DMS53 treated with DMSO at 0.1 percent for 48 hours (cell line): ENCODE results near the gene SMARCC1.

ENCODE experiments used
- DNase-seq: peaks from one replicate; lab custom pipeline; 2025; ENCODE audit not compliant: unreplicated experiment; lab: John Stamatoyannopoulos, UW

Gene SMARCC1

DNA sequence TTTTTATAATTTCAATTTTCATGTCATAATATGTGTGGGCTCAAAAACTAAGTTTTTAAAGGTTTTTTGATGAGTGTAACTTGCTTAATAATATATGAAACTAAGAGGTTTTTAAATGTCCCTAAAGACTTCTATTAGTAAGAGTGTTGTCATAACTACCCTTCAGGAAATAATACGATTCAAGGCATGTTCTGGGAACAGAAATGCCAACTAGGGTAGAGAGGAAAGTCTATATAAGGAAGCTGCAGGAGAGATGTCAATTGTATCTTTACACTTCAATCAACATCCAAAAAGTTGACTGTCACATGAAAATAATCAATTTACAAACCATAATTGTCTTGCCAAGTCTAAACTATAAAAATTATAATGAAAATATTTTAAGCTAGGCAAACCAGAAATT is 76.3 kb downstream of the SMARCC1 start:
- DNase-seq = no peak

DNA sequence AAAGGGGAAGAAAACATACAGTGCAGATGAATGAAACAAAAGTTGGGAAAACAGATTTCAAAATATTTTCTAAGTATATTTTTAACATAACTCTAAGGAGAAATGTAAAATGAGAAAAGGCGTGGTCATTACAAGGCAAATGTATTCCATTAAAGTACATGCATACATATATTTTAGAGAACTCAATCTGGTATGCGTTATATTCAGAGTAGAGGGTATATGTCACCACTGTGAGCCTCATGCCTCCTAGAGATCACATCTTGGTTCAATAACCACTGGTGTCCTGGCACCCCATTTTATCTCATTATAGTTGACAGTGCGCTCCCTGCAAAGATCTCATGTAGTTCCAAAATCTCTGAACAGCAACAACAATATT is 77.5 kb downstream of the SMARCC1 start:
- DNase-seq = no peak

DNA sequence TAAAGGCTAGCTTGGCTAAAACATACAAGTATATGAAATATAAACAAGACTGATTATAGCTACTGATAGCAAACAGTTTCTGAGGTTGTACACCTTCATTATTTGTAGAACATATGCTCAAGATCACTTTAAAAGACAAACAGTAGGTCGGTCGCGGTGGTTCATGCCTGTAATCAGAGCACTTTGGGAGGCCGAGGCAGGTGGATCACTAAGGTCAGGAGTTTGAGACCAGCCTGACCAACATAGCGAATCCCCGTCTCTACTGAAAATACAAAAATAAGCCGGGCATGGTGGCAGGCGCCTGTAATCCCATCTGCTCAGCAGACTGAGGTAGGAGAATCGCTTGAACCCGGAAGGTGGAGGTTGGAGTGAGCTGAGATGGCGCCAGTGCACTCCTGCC is 80.3 kb downstream of the SMARCC1 start:
- DNase-seq = no peak

DNA sequence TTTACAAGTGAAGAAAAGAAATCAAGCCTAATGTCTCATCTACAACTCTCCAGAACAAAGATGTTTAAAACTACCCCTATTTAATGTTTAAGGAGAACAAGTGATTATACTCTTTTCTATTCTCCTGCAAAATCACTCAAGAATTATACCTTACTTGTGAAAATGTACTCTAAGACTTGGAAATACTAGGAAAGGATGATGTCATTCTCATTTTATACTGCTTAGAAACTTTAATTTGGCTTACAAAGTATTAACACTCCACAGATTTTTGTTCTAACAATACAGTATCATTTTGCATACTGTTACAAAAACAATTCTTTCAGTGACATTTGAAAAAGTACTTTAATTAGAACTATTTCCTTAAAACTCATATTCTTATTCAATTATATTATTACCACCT is 89.5 kb downstream of the SMARCC1 start:
- no peak for DNase-seq

DNA sequence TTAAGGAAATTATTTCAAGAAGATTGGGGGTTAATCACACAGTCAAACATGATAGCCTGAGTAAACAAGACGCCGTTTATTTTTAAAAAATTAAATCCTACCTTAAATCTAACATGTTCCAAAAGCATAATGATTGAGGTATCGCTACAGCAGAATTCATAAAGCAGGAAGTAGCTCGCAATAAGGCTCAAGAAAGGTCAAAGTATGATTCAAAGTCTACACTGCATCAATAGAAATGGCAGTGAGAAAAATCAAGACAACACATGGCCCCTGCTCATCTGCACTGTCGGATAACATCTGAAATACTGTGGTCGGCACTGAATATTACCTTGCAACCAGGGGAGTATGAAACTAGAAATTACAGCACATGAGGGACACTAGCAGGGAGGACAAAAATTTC is 93.2 kb downstream of the SMARCC1 start:
- no peak for DNase-seq

DNA sequence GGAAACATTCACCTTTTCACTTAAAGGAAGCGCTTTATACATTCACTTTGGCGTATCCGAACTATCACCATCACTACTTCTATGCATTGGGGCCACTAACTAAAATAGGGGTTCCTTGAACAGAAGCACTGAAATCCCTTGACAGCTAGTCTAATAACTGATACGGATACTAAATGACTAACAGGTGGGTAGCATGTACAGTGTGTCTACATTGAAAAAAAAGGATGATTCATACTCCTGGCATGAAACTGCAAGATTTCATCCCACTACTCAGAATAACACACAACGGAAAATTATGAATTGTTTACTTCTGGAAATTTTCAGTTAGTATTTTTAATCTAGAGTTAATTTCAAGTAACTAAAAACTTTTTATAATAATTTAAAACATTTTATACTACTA is 96.7 kb downstream of the SMARCC1 start:
- DNase-seq = no peak

DNA sequence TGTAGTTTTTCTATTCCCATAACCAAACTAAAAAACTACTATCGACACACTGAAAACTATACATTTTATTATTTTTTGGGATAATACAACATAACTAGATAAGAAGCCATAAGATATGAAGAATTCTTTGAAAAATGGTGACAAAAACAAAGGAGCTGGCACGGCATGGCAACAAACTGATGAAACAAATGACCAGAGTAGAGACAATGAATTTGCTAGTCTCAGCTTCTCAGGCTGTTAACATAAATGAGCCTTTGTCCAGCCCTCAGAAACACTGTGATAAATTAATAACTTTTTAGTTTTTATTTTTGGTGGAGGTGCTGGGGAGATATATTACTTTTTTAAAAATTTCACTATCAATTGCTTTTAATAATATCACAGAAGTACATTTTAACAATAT is 100.7 kb downstream of the SMARCC1 start:
- DNase-seq = no peak

DNA sequence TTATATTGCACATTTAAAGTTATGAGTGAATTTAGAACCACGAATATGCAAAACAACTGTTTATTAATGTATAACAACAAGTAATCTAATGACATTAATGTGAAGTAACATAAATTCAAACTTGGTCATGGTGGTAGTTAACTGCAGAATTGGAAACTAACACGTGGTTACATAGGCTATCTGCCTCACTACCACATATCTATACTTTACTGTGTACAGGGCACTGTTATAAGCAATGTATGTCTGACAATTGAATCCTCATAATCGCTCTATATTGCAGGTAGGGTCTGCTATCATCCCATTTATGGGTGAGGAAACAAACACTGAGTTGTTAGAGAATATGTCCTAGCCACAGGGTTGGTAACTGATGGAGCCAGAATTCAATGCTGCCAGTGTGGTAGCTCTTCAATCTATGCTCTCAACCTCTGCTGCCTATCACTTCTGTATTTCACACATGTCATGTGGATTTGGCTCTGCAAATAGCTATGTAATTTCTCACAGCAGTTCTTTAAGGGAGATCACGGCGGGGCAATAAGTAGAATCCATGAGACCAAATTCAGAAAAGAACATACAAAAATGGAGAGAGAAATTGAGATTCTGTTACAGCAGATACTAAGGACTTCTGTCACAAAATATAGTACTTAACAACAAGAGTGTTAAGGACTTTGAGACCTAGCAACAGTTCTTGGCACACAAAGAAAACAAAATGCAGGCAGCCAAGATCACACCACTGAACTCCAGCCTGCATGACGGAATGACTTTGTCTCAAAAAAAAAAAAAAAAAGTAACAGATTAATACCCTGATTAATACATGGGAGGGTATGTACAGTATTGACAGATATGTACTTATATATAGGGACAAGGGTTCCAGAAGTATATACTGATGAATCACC is 103.0 kb downstream of the SMARCC1 start:
- DNase-seq = no peak

DNA sequence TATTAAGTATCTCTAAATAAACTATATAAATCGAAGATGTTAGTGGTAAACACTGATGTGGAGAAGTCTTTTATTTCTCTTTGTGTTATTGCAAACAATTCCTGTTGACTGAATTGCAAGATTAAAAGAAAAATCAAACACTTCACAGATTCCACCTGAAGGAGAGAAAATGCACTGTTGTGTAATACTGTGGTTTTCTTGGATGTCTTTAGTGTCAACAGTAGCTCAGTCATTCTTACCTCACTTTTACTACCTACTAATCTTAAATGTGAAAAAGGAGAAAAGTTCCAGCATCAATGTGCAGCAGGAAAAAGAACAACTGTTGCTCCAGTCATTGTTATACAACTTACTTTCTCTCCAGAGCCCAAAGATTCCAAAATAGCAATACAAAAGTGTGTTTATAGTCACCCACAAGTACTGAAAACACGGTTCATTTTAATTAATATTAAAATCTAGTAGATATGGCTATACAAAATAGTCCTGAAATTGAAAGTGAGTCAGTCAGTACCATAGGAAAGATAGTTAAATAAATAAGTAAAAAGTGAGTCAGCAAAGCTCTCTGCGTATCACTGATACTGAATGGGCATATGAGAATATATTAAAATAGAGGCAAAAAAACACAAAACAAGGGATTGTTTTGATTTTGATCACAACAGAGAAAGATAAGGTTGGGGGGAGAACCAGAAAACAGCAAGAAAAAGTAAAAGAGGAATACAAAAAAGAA is 112.5 kb downstream of the SMARCC1 start:
- DNase-seq = no peak

DNA sequence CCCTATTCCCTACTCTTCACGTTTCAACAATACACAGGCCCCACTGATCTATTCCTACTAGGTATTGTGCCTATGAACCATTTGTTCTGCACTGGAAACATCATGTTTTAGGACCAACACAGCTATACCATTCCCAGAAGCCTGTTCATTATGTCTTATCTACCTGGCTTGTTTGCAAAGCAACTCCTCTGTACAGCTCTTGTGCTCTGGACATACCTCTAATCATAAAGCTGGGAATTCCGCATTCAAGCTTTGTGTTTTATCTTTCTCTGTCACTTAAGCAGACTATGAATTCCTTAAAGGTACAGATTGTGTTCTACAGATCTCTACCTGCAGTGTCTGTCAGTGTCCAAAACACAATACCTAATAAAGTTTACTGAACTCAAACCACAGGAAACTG is 115.6 kb downstream of the SMARCC1 start:
- DNase-seq = no peak

DNA sequence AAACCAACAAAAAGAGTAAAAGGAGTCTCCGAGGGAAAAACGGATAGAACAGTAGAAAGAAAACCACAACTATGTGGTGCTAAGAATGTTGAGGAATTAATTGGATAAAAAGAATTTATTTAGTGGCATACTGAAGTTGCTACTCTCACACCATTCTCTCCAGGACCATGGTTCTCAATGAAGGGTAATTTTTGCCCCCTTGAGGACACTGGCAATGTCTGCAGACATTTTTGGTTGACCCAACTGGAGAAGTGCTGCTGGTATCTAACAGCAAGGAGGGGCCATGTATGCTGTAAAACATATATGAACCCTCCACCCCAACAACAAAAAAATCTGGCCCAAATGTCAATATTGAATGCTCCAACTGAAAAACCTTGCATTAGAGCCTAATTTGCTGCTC is 117.2 kb downstream of the SMARCC1 start:
- DNase-seq = no peak

DNA sequence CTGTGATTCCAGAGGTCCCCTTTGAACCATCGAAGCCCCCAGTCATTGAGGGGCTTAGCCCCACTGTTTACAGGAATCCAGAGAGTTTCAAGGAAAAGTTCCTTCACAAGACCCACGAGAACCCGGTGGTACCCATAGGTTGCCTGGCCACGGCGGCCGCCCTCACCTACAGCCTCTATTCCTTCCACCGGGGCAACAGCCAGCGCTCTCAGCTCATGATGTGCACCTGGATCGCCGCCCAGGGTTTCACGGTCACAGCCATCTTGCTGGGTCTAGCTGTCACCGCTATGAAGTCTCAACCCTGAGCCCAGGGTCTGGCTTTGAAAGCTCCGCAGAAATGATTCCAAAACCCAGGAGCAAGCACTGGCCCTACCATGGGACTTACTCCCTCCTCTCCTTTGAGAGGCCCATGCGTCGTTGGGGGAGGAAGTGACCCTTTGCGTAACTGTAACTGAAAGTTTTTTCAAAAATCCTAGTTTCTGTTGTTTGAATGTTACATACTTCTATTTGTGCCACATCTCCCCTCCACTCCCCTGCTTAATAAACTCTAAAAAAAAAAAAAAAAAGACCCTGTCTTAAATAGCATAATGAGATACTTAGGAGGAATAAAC is 118.0 kb downstream of the SMARCC1 start:
- no peak for DNase-seq

DNA sequence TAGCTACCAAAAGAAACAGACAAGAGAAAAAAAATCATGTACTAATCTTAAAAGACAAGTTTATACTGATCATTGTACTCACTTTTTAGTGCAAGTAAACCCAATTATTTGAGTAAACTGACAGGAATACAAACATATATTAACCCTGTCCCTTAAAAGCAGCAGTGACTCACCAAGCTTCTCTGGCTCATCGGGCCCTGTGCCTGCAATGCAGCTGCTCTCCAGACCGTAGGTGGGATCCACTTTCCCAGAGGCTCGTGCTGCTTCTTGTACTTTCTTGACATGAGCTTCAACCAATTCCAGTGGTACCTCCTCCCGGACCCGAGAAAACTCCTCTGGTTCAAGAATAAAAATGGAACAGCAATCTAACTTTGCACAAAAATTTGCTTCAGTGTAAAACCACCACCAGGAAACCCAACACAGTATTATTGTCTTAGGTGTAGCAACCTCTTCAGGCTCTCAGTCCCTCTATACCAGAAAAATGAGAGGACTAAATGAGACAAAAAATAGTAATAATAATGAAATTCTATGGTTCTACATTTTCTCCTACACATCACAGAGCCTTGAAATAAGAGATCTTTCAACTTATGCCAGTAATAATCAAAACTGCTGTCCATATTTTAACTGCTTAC is 120.5 kb downstream of the SMARCC1 start:
- DNase-seq = no peak

DNA sequence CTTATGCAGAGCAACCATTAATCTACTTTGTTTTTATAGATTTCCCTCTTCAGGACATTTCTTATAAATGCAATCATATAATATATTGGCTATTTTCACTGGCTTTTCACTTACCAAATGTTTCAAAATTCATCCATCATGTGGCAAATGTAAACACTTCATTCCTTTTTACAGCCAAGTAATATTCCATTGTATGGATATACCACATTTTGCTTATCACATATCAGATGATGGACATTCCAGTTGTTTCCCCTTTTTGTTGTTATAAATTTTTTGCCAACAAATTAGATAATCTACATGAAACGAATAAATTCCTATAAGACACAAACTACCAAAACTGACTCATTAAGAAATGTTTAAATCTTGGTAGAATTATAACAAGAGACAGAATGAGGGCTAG is 123.2 kb downstream of the SMARCC1 start:
- DNase-seq = no peak

DNA sequence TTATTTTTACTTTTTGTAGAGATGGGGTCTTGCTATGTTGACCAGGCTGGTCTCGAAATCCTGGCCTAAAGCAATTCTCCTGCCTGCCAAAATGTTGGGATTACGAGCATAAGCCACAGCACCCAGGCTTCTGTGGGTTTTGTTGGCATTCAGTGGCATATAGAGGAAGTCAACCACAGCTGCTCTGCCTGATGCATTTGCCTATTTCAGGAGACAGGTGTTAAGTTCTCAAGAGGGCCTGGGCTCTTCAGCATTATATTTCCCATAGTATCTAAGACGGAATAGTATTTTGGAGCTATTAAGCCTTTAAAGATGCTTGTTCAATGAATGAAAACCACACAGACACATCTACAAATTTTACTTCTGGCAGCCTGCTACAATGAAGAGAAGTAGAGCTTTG is 129.6 kb downstream of the SMARCC1 start:
- no peak for DNase-seq

DNA sequence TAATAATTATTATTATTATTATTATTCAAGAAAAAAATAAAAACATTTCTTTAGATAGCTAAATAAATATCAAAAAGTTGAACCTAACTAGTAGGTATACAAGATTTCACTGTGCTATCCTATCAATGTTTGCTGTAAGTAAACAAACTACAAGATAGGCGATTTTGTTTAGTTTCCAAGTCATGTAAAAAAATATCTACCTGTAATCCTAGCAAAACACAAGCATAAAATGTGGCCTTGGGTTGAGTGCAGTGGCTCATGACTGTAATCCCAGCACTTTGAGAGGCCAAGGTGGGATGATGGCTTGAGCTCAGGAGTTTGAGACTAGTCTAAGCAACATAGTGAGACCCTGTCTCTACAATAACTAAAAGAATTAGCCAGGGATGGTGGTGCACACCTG is 131.4 kb downstream of the SMARCC1 start:
- no peak for DNase-seq

DNA sequence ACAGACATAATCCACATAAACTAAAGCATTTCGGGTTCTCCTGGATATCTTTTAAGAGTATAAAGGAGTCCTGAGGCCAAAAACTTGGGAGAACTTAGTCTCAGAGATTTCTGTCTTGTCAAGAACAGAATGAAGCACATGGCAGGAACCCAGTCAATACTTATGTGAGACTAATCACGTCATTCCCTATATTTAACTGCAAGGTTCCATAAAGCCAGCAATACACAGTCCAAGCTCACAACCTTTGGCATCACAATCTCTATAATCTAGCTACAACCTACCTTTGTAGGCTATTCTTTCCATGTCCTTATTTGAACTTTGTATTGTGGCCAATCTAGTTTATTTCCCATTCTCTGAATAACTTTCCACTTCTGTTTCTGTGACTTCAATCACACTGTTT is 134.1 kb downstream of the SMARCC1 start:
- DNase-seq = no peak

DNA sequence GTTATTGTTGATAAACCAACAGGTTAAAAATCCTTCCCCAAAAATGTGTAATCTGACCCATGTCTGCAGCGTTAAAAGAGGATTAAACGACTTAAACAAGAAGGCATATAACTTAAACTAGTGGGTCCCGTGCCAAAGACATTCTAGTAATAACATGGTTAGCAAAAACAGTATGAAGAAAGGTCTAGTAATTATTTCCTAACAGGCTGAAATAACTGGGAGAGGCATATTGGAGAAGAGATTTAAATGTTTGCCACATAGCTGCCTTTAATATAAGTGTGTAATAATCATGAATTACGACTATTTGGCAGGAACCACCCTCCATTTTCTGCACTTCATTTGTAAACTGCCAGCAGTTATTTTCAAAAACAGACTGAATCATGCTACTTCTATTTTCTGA is 135.3 kb downstream of the SMARCC1 start:
- DNase-seq = no peak

DNA sequence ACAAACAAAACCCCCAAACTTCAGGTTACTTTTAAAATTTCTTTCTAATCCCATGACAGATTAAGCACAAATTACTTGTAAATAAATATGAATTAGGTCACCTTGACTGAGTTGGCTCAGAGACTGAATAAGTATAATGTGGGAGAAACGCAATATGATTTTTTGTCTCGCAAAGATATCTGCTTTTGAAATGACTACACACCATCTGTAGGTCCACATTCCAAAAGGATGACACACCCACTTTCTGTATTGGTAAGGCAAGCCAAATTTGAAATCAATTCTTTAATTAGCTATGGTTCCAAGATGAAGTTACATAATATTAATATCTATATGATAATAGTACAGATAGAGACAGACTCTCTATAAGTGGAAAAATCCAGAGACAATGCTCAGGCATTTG is 136.1 kb downstream of the SMARCC1 start:
- DNase-seq = no peak

DNA sequence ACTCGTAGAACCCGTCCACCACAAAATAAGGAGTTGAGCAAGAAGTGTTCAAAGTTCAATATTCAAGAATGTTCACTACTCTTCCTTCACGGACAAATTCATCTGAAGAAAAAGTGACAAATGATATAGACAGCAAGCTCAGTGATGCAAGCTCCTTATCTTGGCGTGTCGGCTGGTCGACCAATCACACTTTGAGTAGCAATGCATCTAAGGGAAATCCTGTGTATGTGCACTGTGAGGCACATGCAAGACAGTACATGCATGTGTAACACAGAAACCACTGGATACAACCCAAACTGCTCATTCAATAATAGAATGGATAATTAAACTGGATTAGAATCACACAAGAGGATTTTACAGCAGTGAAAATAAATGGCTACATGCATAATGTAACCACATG is 138.6 kb downstream of the SMARCC1 start:
- no peak for DNase-seq

DNA sequence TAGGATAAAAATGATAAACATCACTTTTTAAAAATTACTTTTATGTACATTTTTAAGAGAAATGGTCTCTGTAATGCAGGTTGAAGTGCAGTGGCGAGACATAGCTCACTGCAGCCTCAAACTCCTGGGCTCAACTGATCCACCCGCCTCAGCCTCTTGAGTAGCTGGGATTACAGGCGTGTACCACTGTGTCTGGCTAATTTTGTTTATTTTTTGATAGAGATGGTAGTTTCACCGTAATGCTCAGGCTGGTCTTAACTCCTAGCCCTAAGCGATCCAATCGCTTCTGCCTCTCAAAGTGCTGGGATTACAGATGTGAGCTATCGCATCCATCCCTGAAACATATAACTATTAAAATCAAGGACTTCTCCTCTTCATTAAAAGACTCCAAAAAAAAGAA is 140.0 kb downstream of the SMARCC1 start:
- no peak for DNase-seq

DNA sequence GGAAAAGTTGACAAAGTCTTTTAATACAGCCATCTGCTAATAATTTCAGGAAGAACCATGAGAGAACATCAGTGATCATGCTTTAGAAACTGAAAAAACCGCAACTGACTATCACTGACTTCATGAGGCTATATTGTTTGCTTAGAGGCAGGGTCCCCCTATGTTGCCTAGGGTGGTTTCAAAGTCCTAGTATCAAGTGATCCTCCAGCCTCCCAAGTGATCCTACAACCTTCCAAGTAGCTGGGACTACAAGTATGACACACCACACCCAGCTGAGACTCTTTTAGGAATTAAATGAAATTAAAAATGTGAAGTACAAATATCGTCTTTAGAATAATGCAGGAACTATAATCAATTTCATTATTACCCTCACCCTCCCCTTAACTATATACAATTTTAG is 144.8 kb downstream of the SMARCC1 start:
- DNase-seq = no peak
